Parathyroid adenoma (tissue), 2 donors: ENCODE results near the gene GRK7.

ENCODE experiments used
- H2AFZ ChIP-seq: fragments of 300-600 bp; sonication (generic); one replicate; pipeline ENCODE4 v1.7.0; 2017; ENCODE audit warnings: antibody characterized with exemption, mild to moderate bottlenecking
- H3K27ac ChIP-seq: fragments of 300-600 bp; sonication (generic); one replicate; pipeline ENCODE4 v1.7.0; 2017
- H3K27me3 ChIP-seq: fragments of 300-600 bp; sonication (generic); one replicate; pipeline ENCODE4 v1.7.0; 2017; ENCODE audit warnings: low read length; ENCODE audit not compliant: control insufficient read depth, insufficient read depth
- H3K36me3 ChIP-seq: fragments of 300-600 bp; sonication (generic); one replicate; pipeline ENCODE4 v1.7.0; 2017; ENCODE audit warnings: low read length; ENCODE audit not compliant: control insufficient read depth, insufficient read depth
- H3K4me1 ChIP-seq: fragments of 300-600 bp; sonication (generic); one replicate; pipeline ENCODE4 v1.7.0; 2017; ENCODE audit warnings: control low read depth
- H3K4me2 ChIP-seq: fragments of 300-600 bp; sonication (generic); one replicate; pipeline ENCODE4 v1.7.0; 2017; ENCODE audit warnings: low read length
- H3K4me3 ChIP-seq: fragments of 300-600 bp; sonication (generic); one replicate; pipeline ENCODE4 v1.7.0; 2017; ENCODE audit warnings: low read depth, low read length
- H3K79me2 ChIP-seq: fragments of 300-600 bp; sonication (generic); one replicate; pipeline ENCODE4 v1.7.0; 2017; ENCODE audit warnings: control low read depth
- H3K9ac ChIP-seq: fragments of 300-600 bp; sonication (generic); one replicate; pipeline ENCODE4 v1.7.0; 2017; ENCODE audit warnings: mild to moderate bottlenecking
- H3K9me3 ChIP-seq: fragments of 300-600 bp; sonication (generic); one replicate; pipeline ENCODE4 v1.7.0; 2017; ENCODE audit warnings: low read length; ENCODE audit not compliant: control insufficient read depth
- CTCF ChIP-seq: fragments of 300-600 bp; sonication (generic); IDR thresholded peaks from one replicate; pipeline ENCODE4 v1.7.0; 2017; ENCODE audit warnings: antibody characterized with exemption, mild to moderate bottlenecking
- donor health status: primary hyperparathyroidism.

GRK7 gene

GRCh38 chr3:141773676-141774075 lies 10.5 kb downstream of the GRK7 start:
- Histone ChIP-seq H3K27me3 (no peaks in the 10 kb centered on the region), H3K79me2 (no peaks in the 10 kb centered on the region), H3K27ac (no peak overlapping the region), H2AFZ (no peak overlapping the region), H3K4me3 (no peak overlapping the region), H3K9me3 (no peaks in the 10 kb centered on the region), H3K4me1 (no peaks in the 10 kb centered on the region), H3K4me2 (no peak overlapping the region), H3K9ac (no peak overlapping the region), H3K36me3 (no peaks in the 10 kb centered on the region)
- no peak for TF ChIP-seq CTCF

- H2AFZ ChIP-seq = no peak overlapping the region
- H3K79me2 ChIP-seq = no peaks in the 10 kb centered on the region
- no peaks in the 10 kb centered on the region for H3K4me1 ChIP-seq
- H3K27me3 ChIP-seq = no peaks in the 10 kb centered on the region
- no peaks in the 10 kb centered on the region for H3K36me3 ChIP-seq
- TF ChIP-seq CTCF = no peak
- no peaks in the 10 kb centered on the region for H3K9me3 ChIP-seq
- no peak overlapping the region for H3K4me3 ChIP-seq
- H3K4me2 ChIP-seq = no peak overlapping the region
- H3K9ac ChIP-seq = no peak overlapping the region
- H3K27ac ChIP-seq = no peak overlapping the region
Observed at GRCh38 chr3:141776376-141776775, 13.2 kb downstream of the GRK7 start.

GRCh38 chr3:141776885-141777284 lies 13.7 kb downstream of the GRK7 start:
- no peaks in the 10 kb centered on the region for H3K27me3 ChIP-seq
- no peaks in the 10 kb centered on the region for H3K9me3 ChIP-seq
- no peaks in the 10 kb centered on the region for H3K36me3 ChIP-seq
- no peaks in the 10 kb centered on the region for H3K79me2 ChIP-seq
- no peak overlapping the region for H3K4me3 ChIP-seq
- H3K4me1 ChIP-seq = no peaks in the 10 kb centered on the region
- no peak for TF ChIP-seq CTCF
- no peak overlapping the region for H3K4me2 ChIP-seq
- H2AFZ ChIP-seq = no peak overlapping the region
- H3K27ac ChIP-seq = no peak overlapping the region
- no peak overlapping the region for H3K9ac ChIP-seq

- Histone ChIP-seq H3K4me3 (no peak overlapping the region), H3K9ac (no peak overlapping the region), H2AFZ (no peak overlapping the region), H3K27ac (no peak overlapping the region), H3K36me3 (no peaks in the 10 kb centered on the region), H3K27me3 (no peaks in the 10 kb centered on the region), H3K9me3 (no peaks in the 10 kb centered on the region), H3K4me1 (no peaks in the 10 kb centered on the region), H3K4me2 (no peak overlapping the region), H3K79me2 (no peaks in the 10 kb centered on the region)
- no peak for TF ChIP-seq CTCF
Observed at GRCh38 chr3:141777957-141778813, 15.0 kb downstream of the GRK7 start.

- no peak for TF ChIP-seq CTCF
Observed at GRCh38 chr3:141779667-141780066, 16.5 kb downstream of the GRK7 start.

More at GRCh38 chr3:141779667-141780066, 16.5 kb downstream of the GRK7 start:
- Histone ChIP-seq H3K9me3 (no peaks in the 10 kb centered on the region), H3K27me3 (no peaks in the 10 kb centered on the region), H3K27ac (no peak overlapping the region), H3K4me3 (no peak overlapping the region), H3K36me3 (no peaks in the 10 kb centered on the region), H3K4me2 (no peak overlapping the region), H2AFZ (no peak overlapping the region), H3K9ac (no peak overlapping the region), H3K4me1 (no peaks in the 10 kb centered on the region), H3K79me2 (no peaks in the 10 kb centered on the region)
